GM21390 (cell line): ENCODE results near the gene RNF180.
"Not testable (repeated sequence)": the region's sequence is repeated elsewhere in the genome, so short reads cannot be mapped to it uniquely, and the experiment has no call there.

Source experiments
- ATAC-seq: cut with Tn5 transposase; IDR thresholded peaks from one replicate; pipeline ENCODE4 v1.9.1; 2021; ENCODE audit not compliant: unreplicated experiment

Gene RNF180

DNA sequence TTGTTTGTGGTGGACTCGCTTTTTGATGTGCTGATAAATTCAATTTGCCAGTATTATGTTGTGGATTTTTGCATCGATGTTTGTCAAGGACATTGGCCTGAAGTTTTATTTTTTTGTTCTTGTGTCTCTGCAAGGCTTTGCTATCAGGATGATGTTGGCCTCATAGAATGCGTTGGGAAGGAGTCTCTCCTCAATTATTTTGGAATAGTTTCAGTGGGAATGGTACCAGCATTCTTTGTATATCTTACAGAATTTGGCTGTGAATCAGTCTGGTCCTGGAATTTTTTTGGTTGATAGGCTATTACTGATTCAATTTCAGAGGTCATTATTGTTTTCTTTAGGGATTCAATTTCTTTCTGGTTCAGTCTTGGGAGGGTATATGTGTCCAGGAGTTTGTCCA, 198.8 kb downstream of the RNF180 start:
- no peak for ATAC-seq

DNA sequence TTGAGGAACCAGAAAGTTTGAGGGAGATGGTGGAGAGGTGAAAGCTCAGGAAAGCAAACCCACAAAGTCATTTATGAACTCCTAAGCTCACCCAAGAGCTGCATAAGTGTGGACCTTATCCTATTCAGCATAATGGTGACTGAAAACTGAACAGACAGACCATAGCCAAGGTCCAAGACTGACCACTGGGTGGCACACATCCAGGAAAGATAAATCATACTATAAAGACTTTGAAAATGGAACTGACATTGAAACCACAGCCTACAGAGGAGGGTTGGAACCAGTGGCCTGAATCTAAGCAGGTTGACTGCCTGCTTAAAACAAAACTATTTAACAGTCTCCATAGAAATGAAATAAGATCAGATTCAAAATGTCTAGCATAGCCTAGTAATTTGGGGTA, 219.1 kb downstream of the RNF180 start:
- peak; percentile 88 for ATAC-seq

- ATAC-seq, result no peak
These were observed 231.9 kb downstream of the RNF180 start for GRCh38 chr5:64397552-64397951.

DNA sequence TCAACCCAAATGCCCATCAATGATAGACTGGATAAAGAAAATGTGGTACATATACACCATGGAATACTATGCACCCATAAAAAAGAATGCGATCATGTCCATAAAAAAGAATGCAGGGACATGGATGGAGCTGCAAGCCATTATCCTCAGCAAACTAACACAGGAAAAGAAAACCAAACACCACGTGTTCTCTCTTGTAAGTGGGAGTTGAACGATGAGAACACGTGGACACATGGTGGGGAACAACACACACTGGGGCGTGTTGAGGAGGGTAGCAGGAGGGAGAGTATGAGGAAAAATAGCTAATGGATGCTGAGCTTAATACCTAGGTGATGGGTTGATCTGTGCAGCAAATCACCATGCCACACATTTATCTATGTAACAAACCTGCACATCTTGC, 233.1 kb downstream of the RNF180 start:
- not testable (repeated sequence) for ATAC-seq

DNA sequence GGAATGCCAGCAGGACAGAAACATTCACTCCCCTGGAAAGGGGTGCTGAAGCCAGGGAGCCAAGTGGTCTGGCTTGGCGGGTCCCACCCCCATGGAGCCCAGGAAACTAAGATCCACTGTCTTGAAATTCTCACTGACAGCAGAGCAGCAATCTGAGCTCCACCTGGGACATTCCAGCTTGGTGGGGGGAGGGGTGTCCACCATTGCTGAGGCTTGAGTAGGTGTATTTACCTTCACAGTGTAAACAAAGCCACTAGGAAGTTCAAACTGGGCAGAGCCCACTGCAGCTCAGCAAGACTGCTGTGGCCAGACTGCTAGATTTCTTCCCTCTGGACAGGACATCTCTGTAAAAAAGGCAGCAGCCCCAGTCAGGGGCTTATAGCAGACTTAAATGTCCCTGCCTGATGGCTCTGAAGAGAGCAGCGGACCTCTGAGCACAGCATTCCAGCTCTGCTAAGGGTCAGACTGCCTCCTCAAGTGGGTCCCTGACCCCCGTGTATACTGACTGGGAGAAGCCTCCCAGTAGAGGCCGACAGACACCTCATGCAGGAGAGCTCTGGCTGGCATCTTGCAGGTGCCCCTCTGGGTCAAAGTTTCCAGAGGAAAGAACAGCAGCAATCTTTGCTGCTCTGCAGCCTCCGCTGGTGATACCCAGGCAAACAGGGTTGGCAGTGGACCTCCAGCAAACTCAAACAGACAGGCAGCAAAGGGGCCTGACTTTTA, 241.6 kb downstream of the RNF180 start:
- ATAC-seq, result not testable (repeated sequence)

GRCh38 chr5:64417390-64417789, 251.7 kb downstream of the RNF180 start:
- no peak for ATAC-seq

- no peak for ATAC-seq
These were observed 252.4 kb downstream of the RNF180 start for GRCh38 chr5:64418013-64418412.
